Measurements from ENCODE around the gene PIK3C2B.

PIK3C2B gene

GRCh38 chr1:204480515-204480914, 14.1 kb downstream of the PIK3C2B start:
- no peak for DNase-seq (ENCODE audit: low read depth in 3 of 3, low spot score in 1 of 3)

GRCh38 chr1:204479387-204480136, 15.0 kb downstream of the PIK3C2B start:
- no peak for DNase-seq (ENCODE audit: low read depth in 3 of 3, low spot score in 1 of 3)

GRCh38 chr1:204478921-204479320, 15.7 kb downstream of the PIK3C2B start:
- no peak for DNase-seq (ENCODE audit: low read depth in 3 of 3, low spot score in 1 of 3)

- DNase-seq (ENCODE audit: low read depth in 3 of 3, low spot score in 1 of 3), result no peak
Observed at GRCh38 chr1:204478172-204478899, 16.3 kb downstream of the PIK3C2B start.

GRCh38 chr1:204477036-204477740, 17.4 kb downstream of the PIK3C2B start:
- no peak for DNase-seq (ENCODE audit: low read depth in 3 of 3, low spot score in 1 of 3)

GRCh38 chr1:204476563-204476962, 18.0 kb downstream of the PIK3C2B start:
- DNase-seq (ENCODE audit: low read depth in 3 of 3, low spot score in 1 of 3), result no peak

- DNase-seq (ENCODE audit: low read depth in 3 of 3, low spot score in 1 of 3), result no peak
Observed at GRCh38 chr1:204475656-204476432, 18.8 kb downstream of the PIK3C2B start.

GRCh38 chr1:204473400-204473965, 21.1 kb downstream of the PIK3C2B start:
- no peak for DNase-seq (ENCODE audit: low read depth in 3 of 3, low spot score in 1 of 3)

- DNase-seq (ENCODE audit: low read depth in 3 of 3, low spot score in 1 of 3), result no peak
Observed at GRCh38 chr1:204472660-204473059, 21.9 kb downstream of the PIK3C2B start.

GRCh38 chr1:204471687-204472086, 22.9 kb downstream of the PIK3C2B start:
- no peak for DNase-seq (ENCODE audit: low read depth in 3 of 3, low spot score in 1 of 3)

- DNase-seq (ENCODE audit: low read depth in 3 of 3, low spot score in 1 of 3), result no peak
Observed at GRCh38 chr1:204469304-204469703, 25.3 kb downstream of the PIK3C2B start.

- DNase-seq (ENCODE audit: low read depth in 3 of 3, low spot score in 1 of 3), result no peak
Observed at GRCh38 chr1:204468766-204469302, 25.8 kb downstream of the PIK3C2B start.

- no peak for DNase-seq (ENCODE audit: low read depth in 3 of 3, low spot score in 1 of 3)
Observed at GRCh38 chr1:204468206-204468605, 26.4 kb downstream of the PIK3C2B start.

- no peak for DNase-seq (ENCODE audit: low read depth in 3 of 3, low spot score in 1 of 3)
Observed at GRCh38 chr1:204466416-204467405, 27.9 kb downstream of the PIK3C2B start.

- DNase-seq (ENCODE audit: low read depth in 3 of 3, low spot score in 1 of 3), result no peak
Observed at GRCh38 chr1:204465546-204466415, 28.8 kb downstream of the PIK3C2B start.

GRCh38 chr1:204464701-204465100, 29.9 kb downstream of the PIK3C2B start:
- DNase-seq (ENCODE audit: low read depth in 3 of 3, low spot score in 1 of 3), result no peak

GRCh38 chr1:204464187-204464631, 30.4 kb downstream of the PIK3C2B start:
- no peak for DNase-seq (ENCODE audit: low read depth in 3 of 3, low spot score in 1 of 3)

Measured in stimulated activated CD4-positive, alpha-beta T cell treated with anti-CD3 and anti-CD28 coated beads, TNF-alpha, amount 100 ng/mL, for 1 hour (primary cell).